Neural progenitor cell (in vitro differentiated cells): ENCODE measurements around the gene ZDHHC1. TPM values are rescaled to one million over a fixed set of nuclear protein-coding genes. Genes with fewer than 3 reads are reported as not detected.

Source experiments
- DNase-seq: peaks from one replicate; pipeline ENCODE4 v3.0.0-alpha.2; 2016; ENCODE audit warnings: low spot score
- H2AFZ ChIP-seq: fragments of 200-600 bp; sonication (generic); replicated peaks from 2 replicates; pipeline ENCODE4 v1.6.1; 2016; ENCODE audit warnings: antibody characterized with exemption
- H3F3A ChIP-seq: fragments of 200-600 bp; sonication (generic); 2 replicates; pipeline ENCODE4 v1.6.1; 2016; ENCODE audit warnings: antibody characterized with exemption, low read depth
- H3K27ac ChIP-seq: fragments of 200-600 bp; sonication (generic); 2 replicates; pipeline ENCODE4 v1.5.1; 2016; ENCODE audit warnings: mild to moderate bottlenecking
- H3K27me3 ChIP-seq: fragments of 200-600 bp; sonication (generic); 2 replicates; pipeline ENCODE4 v1.6.1; 2016; ENCODE audit warnings: mild to moderate bottlenecking, moderate library complexity
- H3K36me3 ChIP-seq: fragments of 200-600 bp; sonication (generic); 2 replicates; pipeline ENCODE4 v1.5.1; 2016
- H3K4me1 ChIP-seq: fragments of 200-600 bp; sonication (generic); 2 replicates; pipeline ENCODE4 v1.6.1; 2016; ENCODE audit warnings: mixed run types
- H3K4me2 ChIP-seq: fragments of 200-600 bp; sonication (generic); 2 replicates; pipeline ENCODE4 v1.6.1; 2016
- H3K4me3 ChIP-seq: fragments of 200-600 bp; sonication (generic); 2 replicates; pipeline ENCODE4 v1.5.1; 2016
- H3K79me2 ChIP-seq: fragments of 200-600 bp; sonication (generic); 2 replicates; pipeline ENCODE4 v1.6.1; 2016; ENCODE audit warnings: low read depth
- H3K9ac ChIP-seq: fragments of 200-600 bp; sonication (generic); 2 replicates; pipeline ENCODE4 v1.6.1; 2016
- H3K9me3 ChIP-seq: fragments of 200-600 bp; sonication (generic); 2 replicates; pipeline ENCODE4 v1.5.1; 2016; ENCODE audit warnings: low read depth
- H4K20me1 ChIP-seq: fragments of 200-600 bp; sonication (generic); 2 replicates; pipeline ENCODE4 v1.6.1; 2016; ENCODE audit warnings: low read depth
- H3K27ac Mint-ChIP-seq: 3 replicates; pipeline ENCODE4 v1.8.0; 2021; ENCODE audit warnings: mixed read lengths
- H3K27me3 Mint-ChIP-seq: 2 replicates; pipeline ENCODE4 v1.8.0; 2022; ENCODE audit warnings: low read depth, mild to moderate bottlenecking, inconsistent platforms, moderate library complexity, mixed read lengths; ENCODE audit not compliant: insufficient read depth
- H3K36me3 Mint-ChIP-seq: 3 replicates; pipeline ENCODE4 v1.8.0; 2021; ENCODE audit warnings: mixed read lengths
- H3K4me1 Mint-ChIP-seq: 3 replicates; pipeline ENCODE4 v1.8.0; 2021; ENCODE audit warnings: mixed read lengths
- H3K4me3 Mint-ChIP-seq: 3 replicates; pipeline ENCODE4 v1.8.0; 2021; ENCODE audit warnings: mild to moderate bottlenecking, moderate library complexity, mixed read lengths
- H3K9me3 Mint-ChIP-seq: 3 replicates; pipeline ENCODE4 v1.8.0; 2020; ENCODE audit warnings: mixed read lengths
- EZH2 ChIP-seq: fragments of 200-600 bp; sonication (generic); IDR thresholded peaks from 2 replicates; pipeline ENCODE4 v1.6.1; 2017; ENCODE audit warnings: antibody characterized with exemption, mild to moderate bottlenecking, moderate library complexity
- EZH2phosphoT487 ChIP-seq: fragments of 200-600 bp; sonication (generic); IDR thresholded peaks from 2 replicates; pipeline ENCODE4 v1.6.1; 2017; ENCODE audit warnings: antibody characterized with exemption
- total RNA-seq: library from RNA; depleted of rRNA; stranded (reverse); fragments of >200 nt; gene quantifications from 2 replicates; pipeline ENCODE4 v1.2.3, GENCODE V29; 2015; ENCODE audit warnings: low replicate concordance
- TF ChIP-seq, protein P1 (sequence below): fragments of 200-600 bp; sonication (generic); IDR thresholded peaks from 2 replicates; pipeline ENCODE4 v1.5.1; 2017; ENCODE audit warnings: antibody characterized with exemption, mild to moderate bottlenecking

The ZDHHC1 gene
- total RNA-seq, 1 donor from 2014 or later = 1.5 TPM

GRCh38 chr16:67423015-67423414 lies 6.7 kb upstream of the ZDHHC1 start:
- Histone ChIP-seq H3K9me3 (no peaks in the 10 kb centered on the region), H3K4me3 (no peak overlapping the region), H3K36me3 (no peaks in the 10 kb centered on the region), H4K20me1 (no peaks in the 10 kb centered on the region), H3K27me3 (no peaks in the 10 kb centered on the region), H3K4me1 (peaks cover 19% of the 10 kb centered on the region), H3F3A (no peaks in the 10 kb centered on the region), H3K79me2 (no peaks in the 10 kb centered on the region), H2AFZ (no peak overlapping the region), H3K27ac (no peak overlapping the region), H3K9ac (no peak overlapping the region), H3K4me2 (no peak overlapping the region)
- Mint-ChIP-seq H3K4me3 (no peak overlapping the region), H3K27me3 (peaks cover 13% of the 10 kb centered on the region), H3K36me3 (no peaks in the 10 kb centered on the region), H3K27ac (peak overlapping the region; percentile 62), H3K4me1 (peaks cover 37% of the 10 kb centered on the region), H3K9me3 (no peaks in the 10 kb centered on the region)
- DNase-seq = no peak
- TF ChIP-seq, protein P1, sequence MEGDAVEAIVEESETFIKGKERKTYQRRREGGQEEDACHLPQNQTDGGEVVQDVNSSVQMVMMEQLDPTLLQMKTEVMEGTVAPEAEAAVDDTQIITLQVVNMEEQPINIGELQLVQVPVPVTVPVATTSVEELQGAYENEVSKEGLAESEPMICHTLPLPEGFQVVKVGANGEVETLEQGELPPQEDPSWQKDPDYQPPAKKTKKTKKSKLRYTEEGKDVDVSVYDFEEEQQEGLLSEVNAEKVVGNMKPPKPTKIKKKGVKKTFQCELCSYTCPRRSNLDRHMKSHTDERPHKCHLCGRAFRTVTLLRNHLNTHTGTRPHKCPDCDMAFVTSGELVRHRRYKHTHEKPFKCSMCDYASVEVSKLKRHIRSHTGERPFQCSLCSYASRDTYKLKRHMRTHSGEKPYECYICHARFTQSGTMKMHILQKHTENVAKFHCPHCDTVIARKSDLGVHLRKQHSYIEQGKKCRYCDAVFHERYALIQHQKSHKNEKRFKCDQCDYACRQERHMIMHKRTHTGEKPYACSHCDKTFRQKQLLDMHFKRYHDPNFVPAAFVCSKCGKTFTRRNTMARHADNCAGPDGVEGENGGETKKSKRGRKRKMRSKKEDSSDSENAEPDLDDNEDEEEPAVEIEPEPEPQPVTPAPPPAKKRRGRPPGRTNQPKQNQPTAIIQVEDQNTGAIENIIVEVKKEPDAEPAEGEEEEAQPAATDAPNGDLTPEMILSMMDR = no peak
- TF ChIP-seq EZH2 = no peak
- TF ChIP-seq EZH2phosphoT487 = no peak

GRCh38 chr16:67421030-67421429 lies 4.8 kb upstream of the ZDHHC1 start:
- peaks cover 14% of the 10 kb centered on the region for H3K27me3 ChIP-seq
- DNase-seq = no peak
- TF ChIP-seq EZH2phosphoT487 = no peak
- TF ChIP-seq, protein P1 = no peak
- peaks cover 39% of the 10 kb centered on the region for H3K4me1 Mint-ChIP-seq
- no peaks in the 10 kb centered on the region for H4K20me1 ChIP-seq
- no peak overlapping the region for H3K4me3 Mint-ChIP-seq
- H3K9me3 ChIP-seq = no peaks in the 10 kb centered on the region
- no peak overlapping the region for H3K27ac Mint-ChIP-seq
- no peaks in the 10 kb centered on the region for H3K79me2 ChIP-seq
- peaks cover 19% of the 10 kb centered on the region for H3K4me1 ChIP-seq
- no peak overlapping the region for H2AFZ ChIP-seq
- H3K27ac ChIP-seq = no peak overlapping the region
- no peak overlapping the region for H3K4me3 ChIP-seq
- H3K9me3 Mint-ChIP-seq = no peaks in the 10 kb centered on the region
- H3K4me2 ChIP-seq = no peak overlapping the region
- no peaks in the 10 kb centered on the region for H3K36me3 ChIP-seq
- peaks cover 10% of the 10 kb centered on the region for H3K27me3 Mint-ChIP-seq
- no peaks in the 10 kb centered on the region for H3K36me3 Mint-ChIP-seq
- H3K9ac ChIP-seq = no peak overlapping the region
- H3F3A ChIP-seq = no peaks in the 10 kb centered on the region

DNA sequence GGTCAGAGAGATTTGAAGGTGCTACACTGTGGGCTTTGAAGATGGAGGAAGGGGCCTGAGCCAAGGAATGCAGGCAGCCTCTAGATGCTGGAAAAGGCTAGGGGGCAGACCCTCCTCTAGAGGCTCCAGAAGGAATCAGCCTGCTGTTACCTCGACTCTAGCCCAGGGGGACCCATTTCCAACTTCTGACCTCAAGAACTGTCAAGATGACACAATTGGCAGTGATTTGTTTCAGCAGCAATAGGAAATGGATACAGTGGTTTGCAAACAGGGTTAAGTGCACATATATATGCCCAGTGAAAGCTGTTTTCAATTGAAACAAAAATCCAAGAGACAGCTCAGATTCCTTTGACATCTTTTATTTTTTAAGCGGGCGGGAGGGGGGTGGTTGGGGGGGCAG lies 3.7 kb upstream of the ZDHHC1 start:
- Histone ChIP-seq H3K36me3 (no peaks in the 10 kb centered on the region), H3K9me3 (no peaks in the 10 kb centered on the region), H3K9ac (no peak overlapping the region), H2AFZ (no peak overlapping the region), H3K4me1 (peaks cover 15% of the 10 kb centered on the region), H3K27ac (no peak overlapping the region), H3K4me3 (no peak overlapping the region), H3F3A (no peaks in the 10 kb centered on the region), H3K79me2 (no peaks in the 10 kb centered on the region), H3K4me2 (no peak overlapping the region), H3K27me3 (peaks cover 25% of the 10 kb centered on the region), H4K20me1 (no peaks in the 10 kb centered on the region)
- H3K9me3 Mint-ChIP-seq = no peaks in the 10 kb centered on the region
- DNase-seq = no peak
- TF ChIP-seq EZH2 (no peak), EZH2phosphoT487 (no peak)
- TF ChIP-seq, protein P1 = peak; percentile 10
- H3K4me3 Mint-ChIP-seq = no peak overlapping the region
- H3K27me3 Mint-ChIP-seq = peaks cover 10% of the 10 kb centered on the region
- H3K36me3 Mint-ChIP-seq = no peaks in the 10 kb centered on the region
- H3K4me1 Mint-ChIP-seq = peaks cover 38% of the 10 kb centered on the region
- no peak overlapping the region for H3K27ac Mint-ChIP-seq
